ENCODE data around the gene TANC1. TPM values are rescaled to one million over a fixed set of nuclear protein-coding genes. Genes with fewer than 3 reads are reported as not detected.

TANC1 gene
- total RNA-seq, 1 experiment from 2014 or later = 2.5 TPM

DNA sequence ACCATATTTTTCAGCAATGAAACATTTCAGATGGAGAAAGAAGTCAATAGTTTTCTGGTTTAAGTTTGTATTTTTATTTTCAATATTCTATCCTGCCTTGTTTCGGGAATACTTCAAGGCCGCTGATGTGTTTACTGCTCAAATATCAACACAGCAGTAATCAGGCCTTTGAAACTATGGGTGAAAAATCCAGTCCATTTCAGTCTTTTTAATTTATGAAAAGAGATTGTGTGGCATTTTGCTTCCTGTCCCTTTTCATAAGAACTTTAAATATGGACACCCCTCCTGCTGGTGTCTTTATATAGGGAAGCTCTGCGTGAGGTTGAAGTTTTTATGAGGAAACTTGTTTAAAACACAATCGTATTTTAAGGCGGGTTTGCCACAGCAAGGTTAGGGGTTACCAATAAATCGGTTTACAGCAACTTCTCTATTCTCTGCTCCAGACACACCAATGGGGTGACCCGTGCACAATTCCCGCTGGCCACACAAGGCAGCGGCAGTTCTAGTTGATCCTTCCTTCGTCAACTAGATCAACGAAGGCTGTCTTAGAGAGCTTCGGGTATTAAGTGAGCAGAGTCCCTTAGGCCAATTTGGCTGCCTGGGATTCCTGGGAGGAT lies 1.2 kb upstream of the TANC1 start:
- peaks cover 29 to 37% of the 10 kb centered on the region in 2 experiments for H3K4me1 Mint-ChIP-seq

More for the DNA sequence above, 1.2 kb upstream of the TANC1 start:
- H3K36me3 Mint-ChIP-seq (ENCODE audit: insufficient read depth in 1 of 3, low read depth in 3 of 3) = no peaks in the 10 kb centered on the region; a peak in 1 of 7 replicates
- H3K9me3 ChIP-seq (ENCODE audit: control insufficient read depth, low read depth, low read length) = no peaks in the 10 kb centered on the region
- H2AFZ ChIP-seq (ENCODE audit: low read length) = no peak overlapping the region
- no peak overlapping the region for H3K14ac ChIP-seq (ENCODE audit: insufficient read depth, low read length)
- no peak overlapping the region for H3K18ac ChIP-seq (ENCODE audit: insufficient read length, low read depth, low read length)
- H4K91ac ChIP-seq (ENCODE audit: insufficient read length, low read depth, low read length) = no peak overlapping the region
- H3K23ac ChIP-seq (ENCODE audit: insufficient read length, low read depth, low read length) = no peak overlapping the region
- H2BK20ac ChIP-seq (ENCODE audit: low read depth, low read length, poor library complexity, severe bottlenecking) = no peak overlapping the region
- no peaks in the 10 kb centered on the region for H3K4me1 ChIP-seq (ENCODE audit: insufficient read depth, low read length)
- H3K27me3 Mint-ChIP-seq (ENCODE audit: low read depth) = peaks cover 79% of the 10 kb centered on the region
- H2BK120ac ChIP-seq (ENCODE audit: low read depth, low read length, poor library complexity, severe bottlenecking) = no peak overlapping the region
- TF ChIP-seq, protein P1, sequence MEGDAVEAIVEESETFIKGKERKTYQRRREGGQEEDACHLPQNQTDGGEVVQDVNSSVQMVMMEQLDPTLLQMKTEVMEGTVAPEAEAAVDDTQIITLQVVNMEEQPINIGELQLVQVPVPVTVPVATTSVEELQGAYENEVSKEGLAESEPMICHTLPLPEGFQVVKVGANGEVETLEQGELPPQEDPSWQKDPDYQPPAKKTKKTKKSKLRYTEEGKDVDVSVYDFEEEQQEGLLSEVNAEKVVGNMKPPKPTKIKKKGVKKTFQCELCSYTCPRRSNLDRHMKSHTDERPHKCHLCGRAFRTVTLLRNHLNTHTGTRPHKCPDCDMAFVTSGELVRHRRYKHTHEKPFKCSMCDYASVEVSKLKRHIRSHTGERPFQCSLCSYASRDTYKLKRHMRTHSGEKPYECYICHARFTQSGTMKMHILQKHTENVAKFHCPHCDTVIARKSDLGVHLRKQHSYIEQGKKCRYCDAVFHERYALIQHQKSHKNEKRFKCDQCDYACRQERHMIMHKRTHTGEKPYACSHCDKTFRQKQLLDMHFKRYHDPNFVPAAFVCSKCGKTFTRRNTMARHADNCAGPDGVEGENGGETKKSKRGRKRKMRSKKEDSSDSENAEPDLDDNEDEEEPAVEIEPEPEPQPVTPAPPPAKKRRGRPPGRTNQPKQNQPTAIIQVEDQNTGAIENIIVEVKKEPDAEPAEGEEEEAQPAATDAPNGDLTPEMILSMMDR (conservative IDR thresholded peaks at IDR 0.05) = no peak
- H3K27me3 ChIP-seq (ENCODE audit: insufficient read depth, low read length) = peaks cover 17% of the 10 kb centered on the region; the same call in 1 of the 2 replicates
- H2AK5ac ChIP-seq (ENCODE audit: insufficient read length, low read length) = no peak overlapping the region
- peaks cover 19% of the 10 kb centered on the region for H3K23me2 ChIP-seq (ENCODE audit: insufficient read length, low read depth, low read length, poor library complexity, severe bottlenecking)
- H4K5ac ChIP-seq (ENCODE audit: insufficient read length, low read depth, low read length) = no peak overlapping the region
- no peaks in the 10 kb centered on the region for H3K79me2 ChIP-seq (ENCODE audit: insufficient read depth, low read length)
- no peak overlapping the region for H3K27ac ChIP-seq (ENCODE audit: insufficient read length, low read depth, low read length)
- no peak overlapping the region for H2BK12ac ChIP-seq (ENCODE audit: insufficient read length, low read depth, low read length)
- no CpG with 5 or more reads among the region's 12 CpGs for WGBS (ENCODE audit: extremely low coverage, insufficient read length, low lambda C conversion rate)
- no peak overlapping the region for H3K56ac ChIP-seq (ENCODE audit: insufficient read length, low read depth, low read length)
- no peak overlapping the region for H3K9ac ChIP-seq (ENCODE audit: extremely low read depth, insufficient read length, low read length)
- H4K8ac ChIP-seq (replicated peaks; ENCODE audit: insufficient read length, low read depth, low read length) = no peak overlapping the region
- DNase-seq = peak; percentile 49
- peak overlapping the region; percentile 79 to 84 for H3K4me3 Mint-ChIP-seq
- no peak overlapping the region for H2BK5ac ChIP-seq (ENCODE audit: insufficient read length, low read length)
- peaks cover 0 to 2% of the 10 kb centered on the region in 2 experiments; a peak in 2 of 5 replicates for H3K9me3 Mint-ChIP-seq
- H4K20me1 ChIP-seq (ENCODE audit: control insufficient read depth, insufficient read depth, insufficient read length) = no peaks in the 10 kb centered on the region
- H3K79me1 ChIP-seq (ENCODE audit: insufficient read depth, low read depth, low read length, poor library complexity, severe bottlenecking) = no peaks in the 10 kb centered on the region
- no peak overlapping the region for H3T11ph ChIP-seq (ENCODE audit: low read length)
- H2BK15ac ChIP-seq (ENCODE audit: low read depth, low read length) = no peak overlapping the region
- no peak overlapping the region for H3K27ac Mint-ChIP-seq
- no peak overlapping the region for H3K4ac ChIP-seq (ENCODE audit: low read depth, low read length)
- H3K4me2 ChIP-seq (ENCODE audit: insufficient read depth, insufficient read length, low read length) = peak overlapping the region; percentile 99
